Neuronal stem cell (in vitro differentiated cells): Measurements from ENCODE around the gene RPL3.
A peak's percentile ranks its signal among the peaks of the same experiment; 100 is the strongest.

ENCODE experiments used
- DNase-seq: peaks from one replicate; pipeline ENCODE4 v3.0.0-alpha.2; 2013; ENCODE audit warnings: low spot score
- H2AFZ ChIP-seq: one replicate; pipeline ENCODE4 v1.6.1; 2013; ENCODE audit warnings: mild to moderate bottlenecking, low read length, inconsistent platforms
- H2AK5ac ChIP-seq: 2 replicates; pipeline ENCODE4 v1.6.1; 2013; ENCODE audit warnings: low read depth, mild to moderate bottlenecking, inconsistent platforms, low read length, moderate library complexity, mixed read lengths
- H2BK120ac ChIP-seq: 2 replicates; pipeline ENCODE4 v1.6.1; 2013; ENCODE audit warnings: low read depth, mild to moderate bottlenecking, inconsistent platforms, low read length, moderate library complexity, mixed read lengths
- H2BK12ac ChIP-seq: one replicate; pipeline ENCODE4 v1.6.1; 2013; ENCODE audit warnings: low read length, inconsistent platforms
- H2BK15ac ChIP-seq: 2 replicates; pipeline ENCODE4 v1.6.1; 2013; ENCODE audit warnings: mild to moderate bottlenecking, low read length, inconsistent platforms, mixed read lengths
- H2BK5ac ChIP-seq: one replicate; pipeline ENCODE4 v1.6.1; 2013; ENCODE audit warnings: inconsistent platforms, mild to moderate bottlenecking, low read length, moderate library complexity
- H3K14ac ChIP-seq: one replicate; pipeline ENCODE4 v1.6.1; 2013; ENCODE audit warnings: low read length, inconsistent platforms
- H3K18ac ChIP-seq: 2 replicates; pipeline ENCODE4 v1.6.1; 2013; ENCODE audit warnings: low read length, inconsistent platforms
- H3K23ac ChIP-seq: 2 replicates; pipeline ENCODE4 v1.6.1; 2013; ENCODE audit warnings: low read depth, mild to moderate bottlenecking, mixed read lengths, low read length, inconsistent platforms; ENCODE audit not compliant: poor library complexity
- H3K27ac ChIP-seq: replicated peaks from 3 replicates; pipeline ENCODE4 v1.5.1; 2013; ENCODE audit warnings: low read length, inconsistent platforms
- H3K27me3 ChIP-seq, 3 experiments: 2 replicates each; pipeline ENCODE4 v1.6.1; 2013; ENCODE audit warnings: low read length in 3 of 3, mild to moderate bottlenecking in 2 of 3, inconsistent platforms in 1 of 3, low read depth in 1 of 3, mixed read lengths in 1 of 3, moderate library complexity in 1 of 3; ENCODE audit not compliant: control insufficient read depth in 3 of 3, insufficient read depth in 3 of 3
- H3K36me3 ChIP-seq, 2 donors: replicated peaks in 1 of 2; 2 replicates each; pipeline ENCODE4 v1.6.1; 2013; ENCODE audit warnings: low read length in 2 of 2; ENCODE audit not compliant: control insufficient read depth in 2 of 2, insufficient read depth in 2 of 2
- H3K4ac ChIP-seq: 2 replicates; pipeline ENCODE4 v1.6.1; 2013; ENCODE audit warnings: inconsistent platforms, mild to moderate bottlenecking, low read length, moderate library complexity
- H3K4me1 ChIP-seq, 2 donors: 1 replicate in 1 of 2; 2 replicates in 1 of 2; pipeline ENCODE4 v1.6.1; 2013; ENCODE audit warnings: low read length in 2 of 2, low read depth in 1 of 2; ENCODE audit not compliant: control insufficient read depth in 2 of 2, insufficient read depth in 1 of 2
- H3K4me2 ChIP-seq: one replicate; pipeline ENCODE4 v1.6.1; 2013; ENCODE audit warnings: mild to moderate bottlenecking, low read length, inconsistent platforms; ENCODE audit not compliant: insufficient read depth, poor library complexity, severe bottlenecking
- H3K4me3 ChIP-seq, 2 donors: 2 replicates each; pipeline ENCODE4 v1.5.1; 2013; ENCODE audit warnings: low read length in 2 of 2, mild to moderate bottlenecking in 2 of 2, inconsistent platforms in 1 of 2, moderate library complexity in 1 of 2
- H3K79me1 ChIP-seq: one replicate; pipeline ENCODE4 v1.6.1; 2013; ENCODE audit warnings: low read depth, mild to moderate bottlenecking, inconsistent platforms, low read length, moderate library complexity
- H3K9ac ChIP-seq: one replicate; pipeline ENCODE4 v1.6.1; 2013; ENCODE audit warnings: mild to moderate bottlenecking, low read depth, low read length, inconsistent platforms; ENCODE audit not compliant: poor library complexity
- H3K9me3 ChIP-seq, 2 donors: replicated peaks in 1 of 2; 2 replicates each; pipeline versions ENCODE3 to v1.6.1; 2013; ENCODE audit warnings: low read length in 2 of 2, mild to moderate bottlenecking in 2 of 2, inconsistent platforms in 1 of 2, low read depth in 1 of 2, mixed read lengths in 1 of 2, moderate library complexity in 1 of 2; ENCODE audit not compliant: control insufficient read depth in 2 of 2, insufficient read depth in 1 of 2
- H4K8ac ChIP-seq: one replicate; pipeline ENCODE4 v1.6.1; 2013; ENCODE audit warnings: low read depth, mild to moderate bottlenecking, inconsistent platforms, low read length, moderate library complexity
- H4K91ac ChIP-seq: one replicate; pipeline ENCODE4 v1.6.1; 2013; ENCODE audit warnings: low read length, low read depth, mild to moderate bottlenecking, inconsistent platforms; ENCODE audit not compliant: poor library complexity
- WGBS, 2 donors: extraction: QIAGEN DNeasy Blood & Tissue Kit; methylation state at CpG; one replicate each; pipeline ENCODE4 v1.1.7; 2013; ENCODE audit warnings: missing lambda C conversion rate in 2 of 2, mixed read lengths in 1 of 2; ENCODE audit not compliant: insufficient read length in 2 of 2, insufficient replicate concordance in 1 of 2; ENCODE audit errors: extremely low coverage in 2 of 2; 5-methylcytosine and 5-hydroxymethylcytosine counted together

RPL3 gene

GRCh38 chr22:39309881-39310714 lies 9.3 kb downstream of the RPL3 start:
- Histone ChIP-seq H2BK5ac (no peak overlapping the region), H3K14ac (no peak overlapping the region), H3K9ac (peak overlapping the region; percentile 7), H2BK15ac (peak overlapping the region; percentile 75), H2AFZ (no peak overlapping the region), H3K36me3 (peaks cover 36 to 53% of the 10 kb centered on the region in 2 donors), H3K4me1 (peaks cover 8 to 11% of the 10 kb centered on the region in 2 donors), H3K9me3 (peaks cover 0 to 1% of the 10 kb centered on the region in 2 donors), H4K91ac (no peak overlapping the region), H3K18ac (peak overlapping the region; percentile 90), H3K4me2 (no peak overlapping the region), H3K79me1 (peaks cover 6% of the 10 kb centered on the region), H2BK12ac (no peak overlapping the region), H2BK120ac (no peak overlapping the region), H3K23ac (peak overlapping the region; percentile 9), H4K8ac (no peak overlapping the region), H3K27me3 (no peaks in the 10 kb centered on the region), H2AK5ac (peak overlapping the region; percentile 3), H3K27ac (no peak overlapping the region), H3K4ac (no peak overlapping the region), H3K4me3 (no peak overlapping the region)
- WGBS, 2 donors, result no CpG with 5 or more reads among the region's 16 CpGs
- no peak for DNase-seq

- Histone ChIP-seq H3K36me3 (peaks cover 29 to 46% of the 10 kb centered on the region in 2 donors), H2BK120ac (no peak overlapping the region), H3K4me1 (peaks cover 8 to 9% of the 10 kb centered on the region in 2 donors), H3K9me3 (peaks cover 0 to 1% of the 10 kb centered on the region in 2 donors), H2BK12ac (peak overlapping the region; percentile 14), H3K4me2 (no peak overlapping the region), H3K27me3 (no peaks in the 10 kb centered on the region), H3K4me3 (no peak overlapping the region), H3K23ac (peak overlapping the region; percentile 40), H3K27ac (no peak overlapping the region), H3K4ac (no peak overlapping the region), H3K9ac (no peak overlapping the region), H3K18ac (peak overlapping the region; percentile 65), H4K91ac (no peak overlapping the region), H2AK5ac (peak overlapping the region; percentile 22), H2BK5ac (no peak overlapping the region), H3K79me1 (peaks cover under 1% of the 10 kb centered on the region), H4K8ac (no peak overlapping the region), H3K14ac (peak overlapping the region; percentile 56), H2AFZ (no peak overlapping the region), H2BK15ac (no peak overlapping the region)
- DNase-seq, result no peak
- no CpG with 5 or more reads among the region's 18 CpGs for WGBS, 2 donors
Observed at GRCh38 chr22:39309364-39309861, 10.0 kb downstream of the RPL3 start.

- Histone ChIP-seq H3K36me3 (peaks cover 23 to 40% of the 10 kb centered on the region in 2 donors), H3K4me3 (no peak overlapping the region)
Observed at GRCh38 chr22:39308614-39309363, 10.6 kb downstream of the RPL3 start.

More at GRCh38 chr22:39308614-39309363, 10.6 kb downstream of the RPL3 start:
- peak overlapping the region; percentile 14 for H2BK12ac ChIP-seq
- no peak for DNase-seq
- H2BK5ac ChIP-seq, result no peak overlapping the region
- no peak overlapping the region for H4K91ac ChIP-seq
- peaks cover 8 to 9% of the 10 kb centered on the region in 2 donors for H3K4me1 ChIP-seq
- no peak overlapping the region for H4K8ac ChIP-seq
- peak overlapping the region; percentile 22 for H2AK5ac ChIP-seq
- no peaks in the 10 kb centered on the region for H3K27me3 ChIP-seq
- WGBS, 2 donors, result no CpG with 5 or more reads among the region's 24 CpGs
- H3K18ac ChIP-seq, result peak overlapping the region; percentile 22
- peak overlapping the region; percentile 40 for H3K23ac ChIP-seq
- H2AFZ ChIP-seq, result no peak overlapping the region
- H3K4ac ChIP-seq, result no peak overlapping the region
- no peak overlapping the region for H2BK15ac ChIP-seq
- H2BK120ac ChIP-seq, result no peak overlapping the region
- peak overlapping the region; percentile 56 for H3K14ac ChIP-seq
- H3K27ac ChIP-seq, result no peak overlapping the region
- no peaks in the 10 kb centered on the region for H3K79me1 ChIP-seq
- no peak overlapping the region for H3K9ac ChIP-seq
- no peak overlapping the region for H3K4me2 ChIP-seq
- H3K9me3 ChIP-seq, result peaks cover 0 to 1% of the 10 kb centered on the region in 2 donors
